ENCODE data around the gene CLIC4.

- TF ChIP-seq, protein P1, sequence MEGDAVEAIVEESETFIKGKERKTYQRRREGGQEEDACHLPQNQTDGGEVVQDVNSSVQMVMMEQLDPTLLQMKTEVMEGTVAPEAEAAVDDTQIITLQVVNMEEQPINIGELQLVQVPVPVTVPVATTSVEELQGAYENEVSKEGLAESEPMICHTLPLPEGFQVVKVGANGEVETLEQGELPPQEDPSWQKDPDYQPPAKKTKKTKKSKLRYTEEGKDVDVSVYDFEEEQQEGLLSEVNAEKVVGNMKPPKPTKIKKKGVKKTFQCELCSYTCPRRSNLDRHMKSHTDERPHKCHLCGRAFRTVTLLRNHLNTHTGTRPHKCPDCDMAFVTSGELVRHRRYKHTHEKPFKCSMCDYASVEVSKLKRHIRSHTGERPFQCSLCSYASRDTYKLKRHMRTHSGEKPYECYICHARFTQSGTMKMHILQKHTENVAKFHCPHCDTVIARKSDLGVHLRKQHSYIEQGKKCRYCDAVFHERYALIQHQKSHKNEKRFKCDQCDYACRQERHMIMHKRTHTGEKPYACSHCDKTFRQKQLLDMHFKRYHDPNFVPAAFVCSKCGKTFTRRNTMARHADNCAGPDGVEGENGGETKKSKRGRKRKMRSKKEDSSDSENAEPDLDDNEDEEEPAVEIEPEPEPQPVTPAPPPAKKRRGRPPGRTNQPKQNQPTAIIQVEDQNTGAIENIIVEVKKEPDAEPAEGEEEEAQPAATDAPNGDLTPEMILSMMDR (IDR thresholded peaks at IDR 0.05; ENCODE audit: low read depth, low read length) = no peak
- no peak for TF ChIP-seq EZH2phosphoT487 (IDR thresholded peaks at IDR 0.05; ENCODE audit: low read depth)
These were observed 42.5 kb upstream of the CLIC4 start for GRCh38 chr1:24702511-24703293.

Data from OCI-LY3 (cell line).